ENCODE data around the gene FAM210A.

FAM210A gene

DNA sequence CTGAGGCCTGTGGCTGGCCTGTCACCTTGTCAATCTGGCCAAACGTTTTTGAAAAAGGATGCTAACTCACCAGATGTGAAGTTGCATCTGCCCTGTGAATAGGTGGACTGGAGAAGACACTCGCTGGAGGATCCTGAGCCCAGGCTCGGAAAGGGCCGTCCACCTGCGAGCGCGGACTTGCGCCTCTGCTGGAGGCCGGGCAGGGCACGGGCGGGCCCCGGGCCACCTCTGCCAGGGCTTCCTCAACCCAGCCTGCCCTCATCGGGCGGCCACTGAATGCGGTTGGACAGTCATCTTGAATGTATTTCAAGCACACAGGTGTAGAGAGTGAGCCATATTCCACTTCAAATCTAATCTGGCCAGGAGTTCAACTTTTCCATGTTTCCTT, 83.9 kb downstream of the FAM210A start:
- DNase-seq: no peak

DNA sequence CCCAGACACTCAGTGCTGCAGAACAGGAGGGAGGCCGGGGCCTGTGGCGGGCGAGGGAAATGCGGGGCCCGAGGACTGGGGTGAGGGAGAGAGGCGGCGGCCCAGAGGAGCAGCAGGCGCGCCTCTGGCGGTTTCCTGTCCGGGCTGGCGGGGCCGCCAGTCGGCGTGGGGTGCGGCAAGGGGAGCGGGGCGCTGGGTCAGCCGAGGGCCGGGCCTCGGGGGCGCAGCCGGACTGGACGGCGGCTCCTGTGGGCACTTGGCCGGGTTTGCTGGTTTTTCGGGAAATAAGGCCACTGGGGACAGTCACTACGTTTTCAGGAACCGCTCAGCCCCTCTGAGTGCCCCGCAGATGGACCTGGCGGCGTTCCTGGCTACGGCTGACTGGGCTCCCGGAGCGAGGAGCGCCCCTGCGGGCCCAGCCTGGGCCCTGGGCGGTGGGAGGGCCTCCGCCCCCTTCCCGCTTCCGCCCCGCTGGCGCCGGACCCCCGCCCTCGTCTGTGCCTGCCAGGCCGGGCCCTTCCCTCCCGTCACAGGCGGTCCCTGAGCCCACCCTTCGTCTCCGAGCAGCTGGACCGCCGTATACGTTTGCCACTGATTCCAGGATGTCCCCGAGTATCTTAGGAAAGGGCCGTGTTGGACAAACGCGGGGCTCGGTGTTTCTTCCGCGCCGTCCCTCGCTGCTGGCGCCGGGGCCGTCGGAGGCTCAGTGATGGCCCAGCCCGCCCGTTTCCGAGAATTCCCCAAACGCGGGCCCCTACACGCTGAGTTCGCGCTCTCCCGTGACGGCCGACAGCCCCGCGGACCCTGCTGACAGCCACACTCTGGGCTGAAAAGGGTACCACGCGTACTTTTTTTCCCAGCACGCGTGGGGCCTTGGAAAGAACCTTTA, 84.6 kb downstream of the FAM210A start:
- DNase-seq: no peak

DNA sequence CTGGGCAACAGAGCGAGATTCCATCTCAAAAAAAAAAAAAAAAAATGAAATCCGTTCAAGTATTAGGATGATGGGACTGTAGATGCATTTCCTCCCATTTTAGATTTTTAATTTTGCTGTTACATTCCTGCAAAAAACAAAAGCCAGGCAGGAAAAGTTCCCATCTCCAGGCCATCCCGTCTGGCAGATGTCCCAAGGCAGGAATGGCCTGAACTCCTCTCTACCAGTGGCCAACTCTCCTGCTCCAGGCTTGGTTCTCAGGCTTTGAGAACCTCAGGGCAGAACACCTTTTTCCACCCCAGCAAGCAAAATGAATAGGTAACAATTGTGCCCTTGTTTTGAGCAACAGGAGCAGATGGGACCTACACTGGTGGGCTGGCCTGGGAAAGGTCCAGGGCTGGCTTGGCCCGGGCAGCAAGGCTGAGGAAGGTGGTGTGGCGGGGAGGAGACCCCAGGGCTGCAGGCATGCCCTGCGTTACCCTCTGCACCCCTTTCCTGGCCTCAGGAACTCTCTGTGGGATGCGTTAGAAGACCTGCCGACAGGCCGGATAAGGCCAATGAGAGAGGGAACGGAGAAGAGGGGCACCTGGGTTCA, 86.0 kb downstream of the FAM210A start:
- DNase-seq: no peak

DNA sequence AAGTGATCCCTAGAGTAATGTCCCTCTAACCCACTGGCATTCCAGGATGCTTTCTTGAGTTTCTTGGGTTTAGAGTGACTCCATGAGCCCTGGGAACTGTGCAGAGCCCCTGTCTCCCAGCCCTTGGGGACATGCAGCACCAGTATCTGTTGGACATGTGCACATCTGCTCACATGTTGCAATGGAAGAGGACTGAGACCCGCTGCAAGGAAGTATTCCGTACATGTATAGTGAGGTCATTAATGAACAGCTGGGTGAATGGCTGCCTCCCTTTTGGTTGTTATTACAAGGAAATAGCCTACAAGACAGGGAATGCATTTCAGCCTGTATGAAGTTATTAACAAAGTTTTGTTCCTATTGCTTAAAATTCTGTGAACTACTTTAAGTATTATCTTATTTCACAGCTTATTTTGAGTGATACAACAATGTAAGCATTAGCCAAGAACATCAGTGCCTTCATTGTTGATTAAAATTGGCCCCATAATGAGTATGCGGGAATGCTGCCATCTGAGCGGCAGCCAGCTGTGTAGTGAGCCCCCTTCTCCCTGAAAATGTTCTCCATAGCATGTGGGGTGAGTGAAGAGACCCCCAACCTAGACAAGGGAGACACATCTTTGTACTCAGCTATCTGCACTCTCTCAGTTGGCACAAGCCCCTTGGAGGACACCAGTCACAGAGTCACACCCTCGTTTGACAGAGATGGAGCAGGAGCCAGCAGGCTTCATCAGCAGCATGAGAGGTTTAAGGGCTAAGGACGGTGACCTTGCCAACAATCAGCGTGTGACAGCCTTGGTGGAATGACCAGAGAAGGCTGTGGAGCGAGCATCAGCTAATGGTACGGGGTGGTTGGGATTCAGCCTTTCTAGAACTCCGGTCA, 87.4 kb downstream of the FAM210A start:
- DNase-seq: no peak

DNA sequence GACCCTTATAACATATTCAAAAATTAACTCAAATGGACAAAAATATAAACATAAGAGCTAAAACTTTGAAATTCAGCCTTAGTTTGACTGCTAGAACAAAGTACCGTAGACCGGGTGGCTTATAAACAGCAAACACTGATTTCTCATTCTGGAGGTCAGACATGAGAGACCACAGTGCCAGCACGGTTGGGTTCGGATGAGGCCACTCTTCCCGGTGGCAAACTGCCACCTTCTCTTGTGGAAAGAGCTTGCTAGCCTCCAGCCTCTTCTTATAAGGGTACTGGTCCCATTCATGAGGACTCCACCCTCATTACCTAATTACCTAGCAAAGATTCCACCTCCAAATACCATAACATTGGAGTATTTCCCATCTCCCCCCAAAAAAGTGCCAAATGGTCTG, 91.3 kb downstream of the FAM210A start:
- no peak for DNase-seq

DNA sequence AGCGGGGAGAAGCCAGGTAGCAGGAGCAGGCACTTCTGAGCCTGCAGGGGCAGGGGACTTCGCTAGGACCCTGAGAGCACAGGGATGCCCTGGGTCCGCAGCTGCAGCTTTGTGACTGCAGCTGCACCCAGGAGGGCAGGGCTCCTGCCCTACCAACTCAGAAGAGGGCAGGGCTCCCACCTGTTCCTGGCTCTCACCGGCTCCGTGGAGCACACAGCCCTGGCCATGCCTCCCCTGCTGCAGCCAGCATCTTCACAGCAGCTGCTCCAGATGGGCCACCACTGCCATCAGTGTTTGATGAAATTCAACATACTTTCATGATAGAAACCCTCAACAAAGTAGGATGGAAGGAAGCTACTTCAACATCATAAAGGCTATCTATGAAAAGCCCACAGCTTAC, 92.7 kb downstream of the FAM210A start:
- DNase-seq: no peak

DNA sequence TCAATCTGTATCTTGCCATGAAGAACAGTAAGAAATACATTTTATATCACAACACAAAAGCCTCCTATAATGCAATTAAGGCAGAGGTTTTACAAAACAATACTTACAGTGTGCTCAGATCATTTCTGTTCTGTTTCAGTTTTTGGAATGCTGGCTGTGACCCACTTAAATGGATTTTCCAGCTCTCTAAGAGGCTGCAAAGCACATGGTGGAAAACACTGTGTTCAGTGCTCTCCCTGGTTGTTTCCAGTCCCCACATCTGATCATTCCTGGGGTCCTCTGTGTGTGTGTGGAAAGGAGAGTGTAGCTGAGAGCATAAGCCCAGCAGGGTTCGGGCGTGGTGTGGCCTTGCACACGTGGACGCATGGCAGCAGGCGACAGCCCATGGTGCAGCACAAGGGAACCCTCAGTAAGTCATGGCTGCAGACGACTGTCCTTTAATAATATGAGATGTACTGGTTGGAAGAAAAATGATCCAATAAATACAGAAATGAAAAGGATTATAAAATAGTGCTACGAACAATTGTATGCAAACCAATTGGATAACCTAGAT, 95.6 kb downstream of the FAM210A start:
- DNase-seq: no peak

DNA sequence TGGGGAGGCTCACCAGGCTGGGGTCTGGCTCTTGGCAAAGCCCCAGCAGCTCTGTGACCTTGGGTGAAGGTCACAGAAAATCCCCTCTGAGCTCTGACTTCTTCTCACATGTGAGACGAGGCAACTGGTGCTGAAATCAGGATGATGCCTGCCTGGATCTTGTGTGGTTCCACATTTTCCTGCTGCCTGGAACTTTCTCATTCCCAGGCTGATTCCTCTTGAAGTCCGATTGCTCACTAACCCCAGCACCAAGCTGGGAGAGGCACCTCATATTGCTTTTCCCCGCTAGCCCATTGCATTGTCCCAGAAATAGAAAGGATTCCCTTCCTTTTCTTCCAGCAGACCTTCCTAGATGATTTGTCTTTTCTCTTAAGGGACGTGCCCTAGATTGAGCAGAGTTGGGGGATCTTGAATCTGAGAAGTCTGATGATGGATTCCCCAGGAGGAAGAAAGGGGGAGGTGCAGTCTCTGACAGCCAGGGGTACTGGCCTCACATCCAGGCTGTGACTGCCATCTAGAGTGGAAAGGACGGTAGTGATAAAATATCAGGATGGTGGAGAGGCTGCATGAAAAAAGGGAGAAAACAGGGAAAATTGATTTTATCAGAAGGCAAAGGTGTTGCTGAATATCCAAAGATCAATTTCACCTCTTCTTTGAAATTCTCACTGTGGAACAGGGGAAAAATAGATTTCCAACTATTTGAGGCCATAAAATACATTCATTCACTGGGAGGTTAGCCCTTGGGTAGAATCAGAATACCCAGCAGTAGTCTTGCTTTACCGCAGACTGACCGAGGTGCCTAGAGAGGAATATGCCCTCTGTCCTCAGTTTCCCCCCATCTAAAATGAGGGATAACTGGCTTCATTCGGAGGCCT, 96.3 kb downstream of the FAM210A start:
- peak; percentile 86 for DNase-seq

DNA sequence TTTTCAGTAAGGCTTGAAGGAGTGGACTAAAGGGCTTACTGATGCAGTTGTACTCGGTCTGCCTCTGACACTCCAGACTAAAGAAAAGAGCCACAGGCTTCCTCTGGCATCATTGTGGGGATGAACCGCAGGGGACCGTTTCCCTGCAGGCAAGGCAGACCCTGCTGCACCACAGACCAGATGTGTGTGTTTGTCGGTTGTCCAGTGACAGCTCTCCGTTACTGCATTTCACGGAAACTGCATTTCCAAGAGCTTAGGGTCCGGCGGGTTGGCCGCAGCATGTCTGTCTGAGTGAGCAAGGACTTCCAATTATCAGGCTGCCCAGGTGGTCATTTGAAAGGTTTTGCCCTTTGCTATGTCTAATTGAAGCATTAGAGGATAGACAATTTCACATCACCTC, 98.1 kb downstream of the FAM210A start:
- DNase-seq: no peak

DNA sequence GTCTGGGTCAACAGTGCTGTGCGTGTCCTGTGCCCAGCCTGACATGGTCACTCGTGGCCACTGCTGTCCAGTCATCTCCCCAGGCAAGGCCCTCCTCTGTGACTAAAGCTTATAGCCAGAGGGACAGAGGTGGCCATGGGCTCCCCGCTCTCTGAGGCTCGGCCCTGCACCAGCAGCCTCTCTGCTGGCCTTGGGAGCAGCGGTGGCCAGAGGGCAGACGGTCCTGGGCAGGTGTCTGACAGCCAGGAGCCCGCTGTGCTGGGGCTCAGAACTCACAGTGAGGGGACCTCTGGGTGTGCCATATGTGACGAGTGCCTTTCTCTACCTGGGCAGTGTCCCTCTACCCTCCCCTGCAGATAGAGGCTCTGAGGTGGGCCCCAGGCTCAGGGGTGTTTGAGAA, 98.7 kb downstream of the FAM210A start:
- no peak for DNase-seq

DNA sequence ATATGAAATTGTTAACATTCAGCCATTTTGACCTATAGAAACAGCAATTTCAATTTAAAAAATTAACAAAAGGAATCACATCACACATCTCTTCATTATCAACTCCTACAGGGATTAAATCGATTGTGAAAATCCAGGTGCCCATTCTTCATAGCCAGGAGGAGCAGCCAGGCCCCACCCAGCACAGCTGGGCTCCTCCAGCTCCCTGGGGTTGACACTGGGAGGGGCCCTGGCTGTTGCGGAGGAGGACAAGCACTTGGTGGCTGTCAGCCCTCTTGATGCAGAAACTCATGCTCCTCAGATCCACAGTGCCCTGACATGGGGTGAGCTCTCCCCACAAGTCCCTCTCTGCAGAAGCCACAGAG, 99.8 kb downstream of the FAM210A start:
- no peak for DNase-seq

DNA sequence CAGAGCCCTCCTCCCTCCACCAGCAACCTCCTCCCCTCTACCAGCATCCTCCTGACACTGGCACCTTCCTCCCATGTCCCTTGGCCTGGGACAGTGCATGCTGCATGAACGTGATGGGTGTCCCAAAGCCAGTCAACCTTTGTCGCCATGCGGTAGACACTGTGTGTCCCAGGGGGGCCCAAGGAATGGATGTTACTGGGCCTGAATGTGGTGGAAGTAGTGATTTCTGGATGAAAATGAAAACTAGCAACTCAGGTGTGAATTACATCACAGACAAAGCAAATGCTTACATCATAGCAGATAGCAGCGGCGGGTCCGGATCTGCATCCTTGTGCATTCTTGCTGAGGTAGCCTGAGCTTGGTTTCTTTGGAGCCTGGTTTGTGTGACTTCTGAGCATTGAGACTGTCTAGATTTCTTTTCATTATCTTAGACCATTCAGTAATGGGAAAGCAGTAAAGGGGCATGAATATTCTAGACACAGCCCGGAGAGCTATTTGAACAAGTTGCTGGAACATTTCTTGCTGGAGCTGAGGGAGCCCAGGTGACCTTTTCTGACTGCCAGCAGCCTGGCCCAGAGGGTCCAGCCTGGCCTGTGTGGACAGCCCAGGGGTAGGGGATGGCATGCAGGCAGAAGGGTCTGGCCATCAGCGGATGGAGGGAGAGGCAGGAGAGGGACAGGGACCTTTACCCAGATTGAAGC, 100.4 kb downstream of the FAM210A start:
- no peak for DNase-seq

DNA sequence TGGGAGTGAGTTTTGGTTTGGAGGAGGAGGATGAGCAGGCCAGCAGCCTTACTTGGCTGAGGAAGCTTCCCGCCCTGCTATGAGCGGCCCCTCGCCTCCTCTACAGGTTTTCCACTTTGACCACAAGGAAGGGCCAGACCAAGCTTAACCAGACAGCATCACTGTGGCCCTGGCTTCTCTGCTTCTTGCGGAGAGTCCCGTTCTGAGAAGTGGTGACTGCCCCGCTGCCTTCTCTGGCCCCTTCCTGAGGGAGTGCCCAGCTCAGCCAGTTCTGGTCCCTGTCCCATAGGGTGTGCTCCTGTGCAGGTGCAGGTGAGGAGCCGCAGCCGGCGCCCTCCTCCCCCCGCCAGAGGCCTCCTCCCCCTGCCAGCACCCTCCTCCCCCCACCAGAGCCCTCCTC, 101.0 kb downstream of the FAM210A start:
- no peak for DNase-seq

DNA sequence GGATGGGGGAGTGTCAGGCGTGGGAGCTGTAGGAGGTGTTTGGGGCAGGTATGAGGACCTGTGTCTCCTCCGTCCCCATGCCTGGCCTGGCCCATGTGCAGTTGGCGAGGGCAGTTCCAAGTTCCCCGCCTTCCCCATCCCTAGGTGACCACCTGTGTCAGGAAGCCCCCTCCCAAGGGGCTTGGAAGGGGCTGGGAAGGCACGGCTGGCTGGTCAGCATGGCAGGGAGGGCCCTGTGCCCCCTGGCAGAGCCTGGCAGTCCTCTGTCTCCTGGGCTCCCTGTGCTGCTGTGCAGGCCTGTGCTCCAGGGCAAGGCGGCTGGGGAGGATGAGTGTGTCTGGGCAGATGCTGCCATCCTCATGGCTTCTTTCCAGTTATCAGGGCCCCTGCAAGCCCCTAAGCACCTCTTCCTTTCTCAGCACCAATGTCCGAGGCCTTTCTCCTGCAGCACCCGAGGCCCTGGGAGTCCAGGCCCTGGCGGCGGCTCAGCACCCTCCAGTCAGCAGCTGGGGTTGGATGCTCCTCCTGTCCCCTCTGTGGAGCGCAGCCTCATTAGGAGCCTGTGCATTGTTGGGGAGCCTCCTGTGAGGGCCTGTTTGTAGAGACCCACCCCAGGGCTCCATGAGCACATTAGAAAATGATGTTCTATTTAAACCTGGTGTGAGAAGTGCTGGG, 101.7 kb downstream of the FAM210A start:
- DNase-seq: no peak

DNA sequence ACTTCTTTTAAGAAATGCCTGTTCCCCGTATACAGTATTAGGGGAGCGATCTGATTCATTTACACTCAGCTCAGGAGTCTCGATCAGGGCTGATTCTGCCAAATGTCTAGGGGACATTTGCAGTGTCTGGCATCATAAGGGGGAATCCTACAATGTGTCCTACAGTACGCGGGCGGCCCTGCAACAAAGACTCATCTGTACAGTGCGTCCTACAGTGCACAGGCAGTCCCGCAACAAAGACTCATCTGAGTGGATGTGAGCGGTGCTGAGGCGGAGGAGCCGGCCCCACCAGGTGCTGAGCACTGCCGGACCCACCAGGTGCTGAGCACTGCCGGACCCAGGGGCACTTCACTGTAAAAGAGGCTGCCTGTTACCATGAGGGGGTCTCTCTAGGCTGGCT, 102.5 kb downstream of the FAM210A start:
- DNase-seq: no peak

DNA sequence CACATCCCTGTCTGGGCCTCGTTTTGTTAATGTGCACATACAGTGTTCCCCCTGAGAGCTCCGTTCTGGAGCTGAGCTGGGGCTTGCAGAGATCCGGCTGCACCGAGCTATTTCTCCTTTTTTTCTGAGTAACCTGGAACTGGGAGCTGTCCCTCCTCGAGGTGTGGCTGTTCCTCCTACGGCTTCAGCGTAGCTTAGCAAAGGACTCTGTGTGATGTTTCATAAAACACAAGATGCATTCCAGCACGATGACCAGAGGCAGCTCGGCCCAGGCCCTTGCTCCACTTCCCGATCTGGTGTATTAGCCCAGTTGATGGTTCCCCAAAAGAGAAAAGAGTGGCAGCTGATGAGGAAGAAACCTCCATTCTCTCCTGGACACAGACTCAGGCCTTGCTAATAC, 103.0 kb downstream of the FAM210A start:
- DNase-seq: no peak

DNA sequence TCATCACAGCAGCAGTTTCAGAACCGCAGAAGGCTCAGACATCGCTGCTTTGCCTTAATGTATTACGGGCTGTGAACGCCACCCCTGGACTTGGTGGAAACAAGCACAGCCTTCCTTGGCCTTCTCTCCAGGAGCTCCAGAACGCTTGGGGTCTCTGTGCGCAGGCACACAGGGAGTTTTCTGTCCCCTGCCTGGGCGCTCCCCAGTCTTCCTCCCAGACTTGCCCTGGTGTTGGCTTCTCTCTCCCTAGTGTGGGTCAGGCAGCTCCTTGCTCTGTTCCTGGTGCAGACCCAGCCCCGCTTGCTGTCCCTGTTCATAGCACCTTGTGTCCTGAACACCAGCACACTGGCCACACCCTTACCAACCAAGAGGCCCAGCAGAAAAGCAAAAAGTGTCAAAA, 103.6 kb downstream of the FAM210A start:
- DNase-seq: no peak

DNA sequence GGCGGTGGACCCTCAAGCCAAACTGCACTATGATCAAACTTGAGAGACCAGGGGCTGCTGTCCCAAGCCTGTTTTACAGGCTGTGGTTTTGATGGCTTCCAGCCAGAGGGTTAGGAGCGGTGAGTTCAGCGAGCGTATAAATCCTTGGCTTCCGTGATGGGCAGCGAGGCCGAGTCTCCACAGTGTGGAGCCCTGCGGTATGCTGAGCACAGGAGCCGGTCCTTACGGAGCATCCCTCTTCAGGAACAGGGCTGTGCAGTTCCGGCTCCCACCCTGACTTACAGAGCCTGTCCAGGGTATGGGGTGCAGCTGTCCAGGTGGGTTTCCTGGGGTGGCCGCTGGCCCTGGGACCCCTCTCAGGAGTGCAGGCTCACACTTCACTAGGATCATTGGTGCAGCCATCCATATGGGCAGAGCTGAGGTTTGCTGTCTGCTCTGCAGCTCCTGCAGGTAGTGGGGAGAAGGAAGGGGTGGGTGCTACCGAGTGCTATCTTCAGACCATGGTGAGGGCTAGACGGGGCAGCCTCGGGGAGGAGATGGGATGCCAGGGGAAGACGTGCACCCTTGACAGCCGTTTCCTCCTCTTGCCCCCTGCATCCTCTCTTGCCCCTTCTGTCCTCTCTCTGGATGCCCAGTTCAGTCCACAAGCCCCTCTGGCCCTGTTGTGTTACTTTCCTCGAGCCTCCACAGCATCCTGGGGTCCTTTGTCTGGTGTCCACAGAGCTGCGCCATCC, 104.3 kb downstream of the FAM210A start:
- no peak for DNase-seq

DNA sequence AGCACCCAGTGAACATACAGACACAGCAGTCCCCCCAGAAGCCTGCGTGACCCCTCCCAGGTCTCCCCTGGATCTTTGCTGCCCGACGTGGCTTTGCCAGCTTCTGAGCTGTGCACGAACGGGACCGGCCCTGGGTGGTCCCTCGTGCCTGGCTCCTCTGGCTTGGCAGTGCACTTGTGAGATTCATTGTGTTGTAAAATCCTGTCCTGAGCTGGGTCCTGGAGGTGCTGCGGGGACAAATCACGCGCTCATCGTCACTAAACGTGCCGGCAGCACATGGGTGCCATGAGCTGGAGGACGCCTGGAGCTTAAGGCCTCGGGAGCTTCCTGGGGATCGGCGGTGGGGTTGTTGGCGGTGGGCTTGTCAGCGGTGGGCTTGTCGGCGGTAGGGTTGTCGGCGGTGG, 104.9 kb downstream of the FAM210A start:
- no peak for DNase-seq

DNA sequence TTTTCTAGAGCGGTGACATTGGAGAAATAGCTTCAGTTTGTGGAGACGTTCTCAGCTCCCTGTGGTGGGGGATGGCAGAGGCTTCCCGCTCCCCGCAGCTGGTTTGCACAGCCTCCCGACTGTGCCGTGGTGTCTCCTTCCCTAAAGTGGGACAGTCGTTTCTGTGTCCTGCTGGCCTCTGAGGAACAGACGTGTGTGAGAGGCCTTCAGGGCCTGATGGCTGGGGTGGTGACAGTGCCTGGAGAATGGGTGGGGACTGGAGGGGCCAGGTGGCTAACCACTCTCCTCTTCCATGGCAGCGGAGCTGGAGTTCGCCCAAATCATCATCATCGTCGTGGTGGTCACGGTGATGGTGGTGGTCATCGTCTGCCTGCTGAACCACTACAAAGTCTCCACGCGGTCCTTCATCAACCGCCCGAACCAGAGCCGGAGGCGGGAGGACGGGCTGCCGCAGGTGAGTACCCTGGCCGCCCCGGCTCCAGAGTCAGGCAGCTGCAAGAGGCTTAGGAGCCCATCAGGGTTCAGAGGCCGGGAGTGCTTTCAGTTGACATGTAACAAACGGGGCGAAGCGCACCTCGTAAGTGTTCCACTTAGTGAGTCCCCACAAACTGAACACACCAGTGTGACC, 105.4 kb downstream of the FAM210A start:
- DNase-seq: no peak
